GM19025 (cell line): ENCODE measurements around the gene TBATA.

ENCODE experiments used
- ATAC-seq: cut with Tn5 transposase; IDR thresholded peaks from one replicate; pipeline ENCODE4 v1.9.1; 2021; ENCODE audit warnings: mild to moderate bottlenecking, low read depth, moderate library complexity; ENCODE audit not compliant: unreplicated experiment

Gene TBATA

GRCh38 chr10:70722820-70723424 is 62.3 kb downstream of the TBATA start:
- ATAC-seq: no peak
